ENCODE results near the gene TCOF1.

Gene TCOF1

GRCh38 chr5:150396267-150396666, 38.8 kb downstream of the TCOF1 start:
- no peak overlapping the region for H3K4me2 ChIP-seq
- no peak overlapping the region for H3K9ac ChIP-seq
- no peaks in the 10 kb centered on the region for H3K36me3 ChIP-seq (ENCODE audit: insufficient read depth)
- peaks cover 20% of the 10 kb centered on the region for H3K4me1 ChIP-seq (ENCODE audit: low read depth, poor library complexity, severe bottlenecking)
- H3K4me3 ChIP-seq (IDR thresholded peaks at IDR 0.05; ENCODE audit: insufficient read depth, low read depth, low read length) = no peak overlapping the region
- no peaks in the 10 kb centered on the region for H3K27me3 ChIP-seq (ENCODE audit: insufficient read depth, low read depth)
- H3K79me2 ChIP-seq (ENCODE audit: insufficient read depth, low read depth) = no peaks in the 10 kb centered on the region
- H4K20me1 ChIP-seq (ENCODE audit: insufficient read depth) = no peaks in the 10 kb centered on the region
- TF ChIP-seq CTCF (conservative IDR thresholded peaks at IDR 0.05; ENCODE audit: low read depth, low read length) = no peak
- H2AFZ ChIP-seq (ENCODE audit: low read depth) = no peak overlapping the region
- H3K27ac ChIP-seq = no peak overlapping the region

GRCh38 chr5:150397146-150397781, 39.8 kb downstream of the TCOF1 start:
- no peak for TF ChIP-seq CTCF (conservative IDR thresholded peaks at IDR 0.05; ENCODE audit: low read depth, low read length)
- no peaks in the 10 kb centered on the region for H3K36me3 ChIP-seq (ENCODE audit: insufficient read depth)
- peaks cover 20% of the 10 kb centered on the region for H3K4me1 ChIP-seq (ENCODE audit: low read depth, poor library complexity, severe bottlenecking)
- no peak overlapping the region for H2AFZ ChIP-seq (ENCODE audit: low read depth)
- no peak overlapping the region for H3K27ac ChIP-seq
- H3K4me2 ChIP-seq = no peak overlapping the region
- no peaks in the 10 kb centered on the region for H4K20me1 ChIP-seq (ENCODE audit: insufficient read depth)
- H3K79me2 ChIP-seq (ENCODE audit: insufficient read depth, low read depth) = no peaks in the 10 kb centered on the region
- H3K27me3 ChIP-seq (ENCODE audit: insufficient read depth, low read depth) = no peaks in the 10 kb centered on the region
- no peak overlapping the region for H3K4me3 ChIP-seq (IDR thresholded peaks at IDR 0.05; ENCODE audit: insufficient read depth, low read depth, low read length)
- H3K9ac ChIP-seq = no peak overlapping the region

- peaks cover 17% of the 10 kb centered on the region for H3K4me1 ChIP-seq (ENCODE audit: low read depth, poor library complexity, severe bottlenecking)
- no peak overlapping the region for H3K4me2 ChIP-seq
- H3K27me3 ChIP-seq (ENCODE audit: insufficient read depth, low read depth) = no peaks in the 10 kb centered on the region
- no peak overlapping the region for H3K9ac ChIP-seq
- no peak overlapping the region for H3K4me3 ChIP-seq (IDR thresholded peaks at IDR 0.05; ENCODE audit: insufficient read depth, low read depth, low read length)
- H3K36me3 ChIP-seq (ENCODE audit: insufficient read depth) = no peaks in the 10 kb centered on the region
- H2AFZ ChIP-seq (ENCODE audit: low read depth) = no peak overlapping the region
- no peaks in the 10 kb centered on the region for H4K20me1 ChIP-seq (ENCODE audit: insufficient read depth)
- no peak overlapping the region for H3K27ac ChIP-seq
- TF ChIP-seq CTCF (conservative IDR thresholded peaks at IDR 0.05; ENCODE audit: low read depth, low read length) = no peak
- H3K79me2 ChIP-seq (ENCODE audit: insufficient read depth, low read depth) = no peaks in the 10 kb centered on the region
These were observed 40.6 kb downstream of the TCOF1 start for GRCh38 chr5:150397782-150398721.

GRCh38 chr5:150398722-150399523, 41.4 kb downstream of the TCOF1 start:
- Histone ChIP-seq H3K36me3 (ENCODE audit: insufficient read depth) (no peaks in the 10 kb centered on the region), H3K27me3 (ENCODE audit: insufficient read depth, low read depth) (no peaks in the 10 kb centered on the region), H3K4me1 (ENCODE audit: low read depth, poor library complexity, severe bottlenecking) (peaks cover 8% of the 10 kb centered on the region), H4K20me1 (ENCODE audit: insufficient read depth) (no peaks in the 10 kb centered on the region), H3K27ac (no peak overlapping the region), H3K79me2 (ENCODE audit: insufficient read depth, low read depth) (no peaks in the 10 kb centered on the region), H3K4me3 (IDR thresholded peaks at IDR 0.05; ENCODE audit: insufficient read depth, low read depth, low read length) (no peak overlapping the region), H3K4me2 (no peak overlapping the region), H2AFZ (ENCODE audit: low read depth) (no peak overlapping the region), H3K9ac (no peak overlapping the region)
- TF ChIP-seq CTCF (conservative IDR thresholded peaks at IDR 0.05; ENCODE audit: low read depth, low read length) = peak; percentile 48

Data from KMS-11 (cell line).